HG02759 (cell line): ENCODE measurements around the gene FBXO10.
"Not testable (repeated sequence)": the region's sequence is repeated elsewhere in the genome, so short reads cannot be mapped to it uniquely, and the experiment has no call there.

Experiments used
- ATAC-seq: cut with Tn5 transposase; IDR thresholded peaks from one replicate; pipeline ENCODE4 v1.9.1; 2021; ENCODE audit warnings: mild to moderate bottlenecking, moderate library complexity; ENCODE audit not compliant: unreplicated experiment

FBXO10 gene, protein sequence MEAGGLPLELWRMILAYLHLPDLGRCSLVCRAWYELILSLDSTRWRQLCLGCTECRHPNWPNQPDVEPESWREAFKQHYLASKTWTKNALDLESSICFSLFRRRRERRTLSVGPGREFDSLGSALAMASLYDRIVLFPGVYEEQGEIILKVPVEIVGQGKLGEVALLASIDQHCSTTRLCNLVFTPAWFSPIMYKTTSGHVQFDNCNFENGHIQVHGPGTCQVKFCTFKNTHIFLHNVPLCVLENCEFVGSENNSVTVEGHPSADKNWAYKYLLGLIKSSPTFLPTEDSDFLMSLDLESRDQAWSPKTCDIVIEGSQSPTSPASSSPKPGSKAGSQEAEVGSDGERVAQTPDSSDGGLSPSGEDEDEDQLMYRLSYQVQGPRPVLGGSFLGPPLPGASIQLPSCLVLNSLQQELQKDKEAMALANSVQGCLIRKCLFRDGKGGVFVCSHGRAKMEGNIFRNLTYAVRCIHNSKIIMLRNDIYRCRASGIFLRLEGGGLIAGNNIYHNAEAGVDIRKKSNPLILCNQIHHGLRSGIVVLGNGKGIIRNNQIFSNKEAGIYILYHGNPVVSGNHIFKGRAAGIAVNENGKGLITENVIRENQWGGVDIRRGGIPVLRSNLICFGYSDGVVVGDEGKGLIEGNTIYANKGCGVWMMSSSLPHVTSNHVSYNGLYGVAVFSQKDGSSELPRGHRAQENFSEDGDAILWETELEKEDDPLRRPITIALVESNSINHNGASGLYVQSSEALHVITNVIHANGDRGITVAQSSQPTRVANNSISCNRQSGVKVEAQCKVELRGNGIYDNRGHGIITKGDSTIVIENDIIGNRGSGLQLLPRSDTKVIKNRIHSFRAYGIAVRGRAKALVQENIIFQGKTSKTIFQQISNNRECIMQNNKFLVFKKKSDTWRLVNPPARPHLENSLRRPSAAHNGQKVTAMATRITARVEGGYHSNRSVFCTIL

DNA sequence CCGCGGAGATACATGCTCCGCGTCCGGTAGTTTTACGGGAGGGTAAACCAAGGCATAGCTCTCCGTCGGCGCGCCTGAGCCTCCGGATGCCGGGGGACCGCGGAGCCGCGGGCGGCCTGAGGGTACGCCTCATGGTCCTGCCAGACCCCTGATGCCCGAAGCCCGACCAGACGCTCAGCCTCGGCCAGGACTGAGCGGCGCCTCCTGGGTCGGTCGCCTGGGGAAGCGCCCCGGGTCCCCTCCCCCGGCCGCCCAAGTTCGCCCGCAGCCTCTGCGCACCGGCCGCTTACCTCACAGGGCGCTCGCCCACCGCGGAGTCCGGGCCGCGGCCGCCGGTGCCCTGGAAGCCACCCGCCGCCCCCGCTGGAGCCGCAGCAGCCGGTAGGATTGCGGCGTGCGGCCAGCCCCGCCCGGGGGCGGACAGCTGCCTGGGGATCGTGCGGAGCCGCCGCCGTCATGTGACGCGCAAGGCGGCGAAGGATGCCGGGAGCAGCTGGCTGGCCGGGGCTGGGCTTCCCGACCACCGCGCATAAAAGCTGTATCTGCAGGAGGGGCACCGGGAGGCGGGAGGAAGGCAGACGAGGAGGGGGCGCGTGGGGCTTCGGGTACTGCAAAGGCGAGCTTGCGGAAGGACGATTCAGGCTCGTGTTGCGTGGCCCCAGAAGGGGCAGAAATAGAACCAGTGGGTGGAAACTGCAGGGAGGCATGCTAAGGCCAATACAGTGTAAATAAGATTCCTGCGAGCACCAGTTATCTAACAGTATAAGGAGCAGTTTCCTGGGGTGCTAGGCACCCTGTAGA, at the start of gene FBXO10:
FBXO10 (minus strand) TSS at position 460 of the 801 bp plus-strand sequence. CDS start 34,612 bp downstream, outside the sequence.
- peak; percentile 86 for ATAC-seq

DNA sequence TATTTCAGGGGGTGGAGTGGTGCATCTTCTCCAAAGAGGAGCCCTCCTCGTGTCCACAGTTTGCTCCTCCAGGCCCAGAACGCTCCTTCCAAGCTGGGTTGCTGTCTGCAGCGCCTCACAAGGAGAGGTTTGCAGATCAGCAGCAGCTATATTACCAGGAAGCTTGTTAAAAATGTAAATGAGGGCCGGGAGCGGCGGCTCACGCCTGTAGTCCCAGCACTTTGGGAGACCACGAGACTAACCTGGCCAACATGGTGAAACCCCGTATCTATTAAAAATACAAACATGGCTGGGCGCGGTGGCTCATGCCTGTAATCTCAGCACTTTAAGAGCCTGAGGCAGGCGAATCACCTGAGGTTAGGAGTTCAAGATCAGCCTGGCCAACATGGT, 49.6 kb upstream of the FBXO10 start:
- ATAC-seq = no peak

DNA sequence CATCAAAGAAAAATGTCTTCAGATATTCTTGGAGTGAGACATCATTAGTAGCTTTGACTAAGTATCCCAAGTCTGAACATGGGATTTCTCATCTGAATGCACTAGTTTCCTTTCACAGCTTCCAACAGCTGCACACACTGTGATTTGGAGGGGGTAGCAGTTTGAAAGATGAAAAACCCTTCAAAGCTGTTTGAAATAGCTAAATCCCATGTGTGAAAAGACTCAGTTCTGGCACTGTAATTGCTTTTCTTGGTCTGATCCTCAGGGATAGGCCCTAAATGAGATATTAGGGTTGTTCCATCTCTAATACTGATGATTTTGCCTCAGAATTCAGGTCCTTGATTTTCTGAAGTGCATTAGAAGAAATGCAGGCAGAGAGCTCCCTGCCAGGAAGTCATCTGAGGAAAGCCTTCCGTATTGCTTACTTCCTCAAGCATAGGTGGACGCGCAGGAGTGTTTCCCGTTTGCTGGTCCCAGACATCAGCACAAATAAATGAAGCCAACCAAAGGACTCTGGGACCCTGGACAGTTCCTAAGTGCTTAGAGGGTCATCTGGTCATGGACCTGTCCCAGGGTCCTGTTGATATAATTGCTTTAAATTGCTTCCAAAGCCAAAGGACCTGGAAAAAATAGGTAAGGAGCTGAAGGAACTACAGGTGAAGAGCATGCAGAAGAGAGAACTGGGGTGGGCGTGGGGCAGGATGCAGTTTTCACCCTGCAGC, 49.0 kb upstream of the FBXO10 start:
- no peak for ATAC-seq

DNA sequence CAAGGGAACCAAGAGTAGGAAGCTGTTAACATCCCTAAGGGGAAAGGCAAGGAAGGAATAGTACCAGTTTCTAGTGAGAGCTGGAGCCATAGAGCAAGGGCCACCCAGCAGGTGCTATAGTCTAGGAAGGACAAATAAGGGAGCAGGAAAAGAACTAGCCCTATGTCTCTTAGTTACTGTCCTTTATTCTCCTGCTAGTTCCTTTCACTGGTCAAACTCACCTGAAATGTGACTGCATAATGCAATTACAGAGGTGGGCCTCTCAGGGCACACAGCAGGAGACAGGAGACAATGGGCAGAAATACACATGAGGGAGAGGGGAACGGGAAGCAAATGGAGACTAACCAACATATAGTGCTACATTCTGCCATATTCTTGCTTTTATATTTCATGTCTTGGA, 47.9 kb upstream of the FBXO10 start:
- ATAC-seq = no peak

DNA sequence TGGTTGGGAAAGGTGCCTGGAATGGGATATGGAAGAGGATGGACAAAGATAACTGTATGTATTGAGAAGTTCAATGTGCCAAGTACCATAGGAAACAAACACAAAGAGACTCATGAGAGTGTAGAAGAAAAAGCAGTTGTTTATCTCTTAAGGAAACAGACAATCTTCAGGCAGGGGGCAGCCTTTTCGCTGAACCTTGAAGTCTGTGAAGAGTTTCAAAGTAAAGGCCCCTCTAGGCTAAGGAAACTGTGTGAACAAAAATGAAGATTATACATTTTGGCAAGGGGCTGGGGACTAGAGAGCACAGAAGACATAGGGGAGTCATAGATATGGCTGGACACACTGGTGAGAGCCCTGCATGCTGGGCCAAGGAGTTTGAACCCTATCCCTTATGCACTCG, 47.1 kb upstream of the FBXO10 start:
- ATAC-seq = no peak

DNA sequence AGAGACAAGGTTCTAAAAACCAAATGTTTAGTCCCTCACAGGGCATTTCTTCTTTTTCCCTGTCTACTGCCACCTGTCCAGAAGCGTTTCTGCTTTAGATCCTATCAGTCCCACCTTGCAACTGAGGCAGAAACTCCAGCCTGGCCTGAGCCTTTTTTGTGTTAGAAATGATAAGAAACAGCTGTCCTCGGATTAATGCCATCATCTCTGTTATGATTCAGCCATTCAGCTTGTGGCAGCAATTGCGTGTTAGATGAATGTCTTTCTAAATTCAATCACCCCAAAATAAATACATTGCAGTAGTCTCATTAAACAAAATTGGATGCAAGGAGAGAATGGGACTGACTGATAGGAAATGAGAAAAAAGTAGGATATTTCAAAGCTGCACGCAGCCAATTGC, 46.3 kb upstream of the FBXO10 start:
- no peak for ATAC-seq

DNA sequence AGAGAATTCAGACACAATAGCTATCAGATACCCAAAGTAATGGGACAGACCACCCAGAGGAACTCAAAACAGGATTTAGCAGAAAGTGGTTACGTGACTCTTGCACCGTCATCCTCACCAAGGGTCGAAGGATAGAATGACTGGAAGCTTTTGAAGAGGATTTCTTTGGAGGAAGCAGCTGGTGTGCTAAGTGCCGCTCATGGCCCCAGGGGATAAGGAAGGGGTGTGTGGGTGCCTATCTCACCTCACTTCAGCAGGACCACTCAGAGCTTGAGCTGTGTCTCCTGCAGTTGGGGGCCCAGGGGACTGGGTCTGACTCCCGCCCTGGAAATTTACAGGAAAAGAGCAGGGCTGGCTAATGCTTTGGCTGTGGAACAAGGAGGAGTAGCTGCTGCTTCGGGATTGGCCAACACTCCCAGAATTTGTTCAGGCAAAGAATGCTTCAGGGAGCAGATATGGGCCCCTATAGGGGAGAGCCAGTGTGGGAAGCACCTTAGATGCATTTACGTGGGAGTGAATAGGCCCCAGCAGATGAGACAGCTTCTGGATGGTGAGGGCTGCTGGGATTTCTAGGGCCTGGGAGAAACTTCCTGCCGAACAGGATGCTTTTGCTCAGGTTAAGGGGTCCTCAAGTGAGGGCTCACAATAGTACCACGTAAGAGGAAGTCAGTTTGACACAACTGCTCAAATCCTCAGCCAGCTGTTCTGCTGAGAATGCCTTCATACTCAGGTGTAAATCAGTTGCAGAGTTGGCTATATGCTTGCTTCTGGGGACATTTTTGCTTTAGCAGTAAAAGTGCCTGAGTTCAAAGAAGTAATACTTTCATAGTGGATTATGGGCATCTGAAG, 45.3 kb upstream of the FBXO10 start:
- no peak for ATAC-seq

DNA sequence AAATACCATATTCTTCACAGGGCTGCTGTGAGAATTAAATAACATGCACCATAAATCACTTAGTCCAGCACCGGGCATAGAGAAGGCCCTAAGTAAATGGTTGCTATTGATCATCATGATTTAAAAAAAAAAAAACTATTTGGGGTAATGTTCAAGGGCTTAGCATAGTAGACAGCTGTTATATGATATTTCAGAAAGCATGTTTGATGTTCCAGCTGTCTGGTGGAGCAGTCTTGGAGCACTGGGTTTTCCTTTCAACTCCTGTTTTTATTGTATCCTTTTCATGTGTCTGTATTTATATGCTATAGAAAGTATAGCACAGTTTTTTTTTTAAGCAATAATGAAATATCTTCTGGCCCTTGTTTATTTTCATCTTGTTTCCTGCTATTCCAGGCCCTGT, 44.2 kb upstream of the FBXO10 start:
- no peak for ATAC-seq

DNA sequence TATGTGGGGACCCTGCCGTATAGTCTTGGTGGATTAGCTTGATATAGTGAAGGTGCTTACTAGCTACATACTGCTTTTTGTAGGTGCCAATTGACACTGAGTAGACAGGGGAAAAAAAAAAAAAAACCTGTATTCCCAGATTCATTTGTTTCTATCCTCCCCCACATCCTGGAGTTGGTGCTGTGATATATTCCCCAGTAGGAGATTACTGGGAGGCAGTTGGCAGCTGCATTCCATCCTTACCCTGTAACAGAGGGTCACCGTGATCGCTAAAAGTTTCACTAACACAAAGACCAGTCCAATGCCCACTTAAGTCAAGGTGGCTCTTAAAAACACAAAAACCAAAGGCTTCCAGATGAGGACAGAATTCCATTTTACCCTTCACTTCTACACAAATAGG, 43.6 kb upstream of the FBXO10 start:
- ATAC-seq = no peak

DNA sequence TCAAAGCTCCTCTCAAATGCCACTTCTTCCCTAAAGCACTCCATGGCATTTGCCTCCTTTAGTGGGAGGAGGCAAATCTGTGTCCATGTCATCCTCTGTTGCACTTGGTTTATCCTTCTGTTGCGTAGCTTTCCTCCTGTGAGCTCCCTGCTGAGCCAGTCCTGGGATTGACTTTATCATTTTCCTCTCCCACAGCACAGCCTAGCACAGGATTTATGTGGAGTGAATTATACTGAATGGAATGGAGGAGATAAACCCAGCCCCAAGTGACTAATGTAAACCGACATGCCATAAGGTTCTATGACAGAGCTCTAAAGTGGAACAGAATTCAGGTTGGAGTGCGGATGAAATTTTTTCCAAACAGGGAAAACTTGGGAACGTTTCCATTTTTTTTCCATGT, 42.6 kb upstream of the FBXO10 start:
- ATAC-seq = no peak

DNA sequence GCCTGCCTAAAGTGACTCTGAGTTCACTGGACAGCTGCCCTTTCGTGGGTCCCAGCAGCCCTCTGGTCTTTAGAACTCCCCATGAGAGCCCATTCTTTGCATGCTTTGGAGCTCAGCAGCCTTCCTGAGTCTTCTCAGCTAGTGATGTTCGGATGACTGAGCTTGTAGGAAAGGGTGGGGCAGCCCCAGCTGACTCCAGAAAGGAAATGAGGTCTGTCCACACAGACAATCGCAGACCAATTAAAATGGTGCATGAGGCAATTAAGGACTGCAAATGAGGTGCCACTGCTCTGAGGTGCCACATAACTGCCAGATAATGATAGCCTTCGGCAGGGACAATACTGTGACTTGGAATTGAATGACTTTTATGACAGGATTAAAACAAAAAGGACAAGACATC, 41.7 kb upstream of the FBXO10 start:
- no peak for ATAC-seq

DNA sequence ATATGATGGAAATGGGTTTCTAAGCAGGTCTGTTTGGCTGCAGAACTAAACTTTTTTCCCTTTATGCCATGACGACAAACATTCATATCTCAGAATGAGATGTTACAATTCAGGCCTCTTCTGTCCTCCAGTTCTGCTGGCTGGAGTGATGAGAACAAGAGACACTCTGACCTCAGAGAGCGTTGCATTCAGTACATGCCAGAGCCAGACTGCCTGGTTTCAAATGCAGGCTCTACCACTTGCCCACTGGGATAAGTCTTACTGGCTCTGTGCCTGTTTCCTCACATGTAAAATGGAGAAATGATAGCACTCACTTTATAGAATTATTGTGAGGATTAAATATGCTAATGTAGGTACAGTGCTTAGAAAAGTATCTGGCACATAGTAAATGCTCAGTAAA, 41.0 kb upstream of the FBXO10 start:
- ATAC-seq = no peak

DNA sequence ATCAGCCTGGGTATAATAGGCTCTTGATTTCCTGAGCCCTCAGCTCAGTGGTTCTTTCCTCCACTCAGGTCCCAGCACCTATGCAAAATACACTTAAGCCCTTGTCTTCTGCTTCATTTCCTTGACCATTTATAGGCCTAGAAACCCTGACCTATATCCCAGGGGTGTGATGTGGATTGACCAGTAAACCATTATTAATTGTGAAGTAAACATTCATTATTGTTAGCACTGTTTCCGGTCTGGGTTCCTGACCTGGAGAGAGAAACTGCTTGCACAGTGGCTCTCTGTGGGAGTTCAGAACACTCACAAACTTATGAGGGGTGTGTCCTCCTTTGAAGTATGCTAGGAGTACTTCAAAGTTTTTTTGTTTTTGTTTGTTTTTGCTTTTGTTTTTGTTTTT, 35.8 kb upstream of the FBXO10 start:
- ATAC-seq = no peak

DNA sequence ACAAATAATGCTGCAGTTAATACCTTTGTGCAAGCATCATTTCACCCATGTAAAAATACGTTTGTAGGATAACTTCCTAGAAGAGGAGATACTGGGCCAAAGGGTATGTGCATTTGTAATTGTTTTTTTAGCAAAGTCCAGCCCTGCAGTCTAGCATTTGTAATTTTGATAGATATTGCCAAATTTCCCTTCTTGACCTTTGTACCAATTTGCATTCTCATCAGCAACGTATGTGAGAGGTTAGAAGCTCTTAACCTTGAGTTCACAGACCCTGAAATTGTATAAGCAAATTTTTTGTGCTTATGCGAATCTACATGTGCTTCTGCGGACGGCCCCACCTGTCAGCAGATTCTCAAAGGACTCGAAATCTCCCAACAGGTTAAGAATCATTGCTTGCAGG, 34.8 kb upstream of the FBXO10 start:
- no peak for ATAC-seq

DNA sequence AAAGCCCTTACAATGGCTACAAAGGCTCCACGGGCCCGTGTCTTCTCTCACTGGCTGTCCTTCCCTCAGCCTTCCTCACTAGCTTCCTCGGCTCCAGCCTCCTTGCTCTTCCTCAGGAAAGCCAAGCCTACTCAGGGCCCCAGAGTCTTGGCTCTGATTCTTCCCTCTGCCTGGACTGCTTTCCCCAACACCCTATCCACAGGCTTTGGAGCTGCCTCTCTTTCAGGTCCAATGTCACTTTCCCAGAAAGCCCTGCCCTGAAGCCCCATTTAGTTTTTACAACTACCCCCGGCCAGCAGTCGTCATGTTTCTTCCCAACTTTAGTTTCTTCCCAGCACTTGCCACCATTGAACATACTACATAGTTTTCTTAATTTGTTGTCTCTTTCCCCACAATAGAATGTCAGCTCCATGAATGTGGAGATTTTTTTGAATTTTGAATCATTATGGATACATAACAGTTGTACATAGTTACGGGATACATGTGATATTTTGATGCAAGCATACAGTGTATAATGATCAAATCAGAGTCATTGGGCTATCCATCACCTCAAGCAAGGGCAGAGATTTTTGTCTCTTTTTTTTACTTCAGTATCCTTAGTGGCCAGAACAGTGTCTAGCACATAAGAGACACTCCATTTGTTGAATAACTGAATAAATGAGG, 33.7 kb upstream of the FBXO10 start:
- no peak for ATAC-seq

DNA sequence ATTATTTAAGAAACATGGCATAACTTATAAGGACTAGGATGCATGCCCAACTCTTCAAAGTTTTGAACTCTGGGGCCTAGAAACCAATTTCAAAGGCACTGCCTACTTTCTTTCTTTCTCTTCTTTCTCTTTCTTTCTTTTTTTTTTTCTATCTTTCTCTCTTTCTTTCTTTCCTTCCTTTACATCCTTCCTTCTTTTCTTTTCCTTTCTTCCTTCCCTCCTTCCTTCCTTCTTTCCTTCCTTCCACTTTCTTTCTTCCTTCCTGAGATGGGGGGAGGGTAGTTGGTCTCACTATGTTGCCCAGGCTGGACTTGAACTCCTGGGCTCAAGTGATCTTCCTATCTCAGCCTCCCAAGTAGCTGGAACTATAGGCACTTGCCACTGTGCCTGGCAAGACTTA, 32.1 kb upstream of the FBXO10 start:
- ATAC-seq = no peak

DNA sequence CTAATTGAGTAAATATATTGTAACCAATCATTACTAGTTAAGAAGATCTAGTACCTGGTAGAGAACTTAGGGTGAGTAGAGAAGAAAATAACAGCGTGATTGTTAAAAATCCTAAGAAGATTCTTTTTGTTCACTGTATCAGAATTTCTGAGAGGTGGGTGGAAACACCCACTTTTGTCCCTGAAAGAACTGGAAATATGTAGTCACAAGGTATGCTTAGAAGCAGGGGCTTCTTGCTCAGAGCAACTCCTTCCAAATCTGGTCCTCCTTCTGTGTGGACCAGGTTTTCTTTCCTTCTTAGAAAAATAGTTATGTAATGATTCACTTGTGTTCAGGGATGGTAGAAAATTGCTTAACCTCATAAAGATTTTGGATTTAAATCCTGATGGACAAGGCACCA, 28.1 kb upstream of the FBXO10 start:
- ATAC-seq = no peak

DNA sequence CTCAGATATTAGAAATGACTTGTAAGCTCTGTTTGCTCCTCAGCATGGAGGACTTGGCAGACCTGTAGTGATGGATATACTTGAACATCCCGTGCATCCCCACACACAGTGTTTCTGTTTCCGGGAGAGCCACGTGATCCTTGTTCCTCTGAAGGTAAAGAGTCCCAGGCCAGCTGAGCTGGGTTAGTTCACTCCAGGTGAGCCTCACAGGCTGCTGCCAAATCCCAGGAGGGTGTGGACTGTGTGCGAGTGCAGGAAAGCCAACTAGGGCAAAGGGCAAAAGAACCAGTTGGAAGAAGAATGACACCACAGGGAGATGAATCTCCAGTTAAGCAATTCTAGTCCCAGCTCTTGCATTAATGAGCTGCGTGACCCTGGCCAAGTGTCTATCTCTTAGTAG, 26.6 kb upstream of the FBXO10 start:
- ATAC-seq = no peak

DNA sequence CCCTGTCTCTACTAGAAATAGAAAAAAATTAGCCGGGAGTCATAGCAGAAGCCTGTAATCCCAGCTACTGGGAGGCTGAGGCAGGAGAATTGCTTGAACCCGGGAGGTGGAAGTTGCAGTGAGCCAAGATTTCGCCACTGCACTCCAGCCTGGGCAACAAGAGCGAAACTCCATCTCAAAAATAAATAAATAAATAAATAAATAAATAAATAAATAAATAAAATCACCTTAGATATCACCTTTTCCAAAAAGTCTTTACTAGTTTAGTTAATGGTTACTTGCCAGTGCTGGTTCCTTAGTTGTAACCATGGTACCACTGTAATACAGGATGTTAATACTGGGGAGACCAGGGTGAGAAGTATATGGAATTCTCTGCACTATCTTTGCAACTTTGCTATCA, 25.9 kb upstream of the FBXO10 start:
- not testable (repeated sequence) for ATAC-seq
